Gastroesophageal sphincter (tissue), 4 donors: Measurements from ENCODE around the gene GLB1L3. TPM values are rescaled to one million over a fixed set of nuclear protein-coding genes. Genes with fewer than 3 reads are reported as not detected.

ENCODE experiments used
- ATAC-seq: fragments of 150-250 bp; one replicate; pipeline ENCODE4 v1.9.1; 2016; ENCODE audit warnings: mild to moderate bottlenecking, moderate library complexity
- H3K27ac ChIP-seq, 4 donors: fragments of 200-600 bp; sonication (generic) in 3 of 4; 1 replicate in 3 of 4; 2 replicates in 1 of 4; pipeline ENCODE4 v1.5.1; 2016 to 2019
- H3K27me3 ChIP-seq: fragments of 200-600 bp; sonication (generic); one replicate; pipeline ENCODE4 v1.5.1; 2019
- H3K36me3 ChIP-seq, 2 donors: fragments of 200-600 bp; sonication (generic); one replicate each; pipeline ENCODE4 v1.5.1; 2019; ENCODE audit warnings: control low read depth in 1 of 2
- H3K4me1 ChIP-seq, 3 donors: fragments of 200-600 bp; sonication (generic); 1 replicate in 2 of 3; 2 replicates in 1 of 3; pipeline ENCODE4 v1.5.1; 2016 to 2019; ENCODE audit warnings: control low read depth in 2 of 3
- H3K4me3 ChIP-seq, 2 donors: fragments of 200-600 bp; sonication (generic); one replicate each; pipeline ENCODE4 v1.5.1; 2019; ENCODE audit warnings: mild to moderate bottlenecking in 1 of 2, moderate library complexity in 1 of 2
- H3K9me3 ChIP-seq, 3 donors: fragments of 200-600 bp; sonication (generic); one replicate each; pipeline ENCODE4 v1.5.1; 2017 to 2019; ENCODE audit warnings: control low read depth in 2 of 3
- CTCF ChIP-seq, 4 experiments: fragments of 200-600 bp in 2 of 4; fragments of 450-650 bp in 2 of 4; sonication (generic) in 1 of 4; IDR thresholded peaks; one replicate each; pipeline ENCODE4 v1.5.1; 2017 to 2019; ENCODE audit warnings: antibody characterized with exemption in 4 of 4, mild to moderate bottlenecking in 2 of 4, moderate library complexity in 2 of 4
- EP300 ChIP-seq: sonication (generic); formaldehyde crosslinking; IDR thresholded peaks from one replicate; pipeline ENCODE4 v1.6.1; 2017; ENCODE audit warnings: antibody characterized with exemption, mild to moderate bottlenecking
- POLR2A ChIP-seq, 2 donors: fragments of 450-650 bp; IDR thresholded peaks; one replicate each; pipeline ENCODE4 v1.6.1; 2017; ENCODE audit warnings: antibody characterized with exemption in 2 of 2, mild to moderate bottlenecking in 2 of 2, moderate library complexity in 1 of 2
- POLR2AphosphoS5 ChIP-seq: sonication (generic); formaldehyde crosslinking; IDR thresholded peaks from one replicate; pipeline ENCODE4 v1.6.1; 2017; ENCODE audit warnings: antibody characterized with exemption
- WGBS, 2 donors: methylation state at CpG; one replicate each; pipeline ENCODE4 v1.1.5; 2018; ENCODE audit warnings: low coverage in 1 of 2; 5-methylcytosine and 5-hydroxymethylcytosine counted together
- total RNA-seq, 4 donors: library from RNA; depleted of rRNA; stranded (reverse); fragments of >200 nt; gene quantifications; one replicate each; pipeline ENCODE4 v1.1.0, GENCODE V29; 2016

Gene GLB1L3
- total RNA-seq, 4 donors from 2014 or later: 0.42 TPM; not detected in 3

DNA sequence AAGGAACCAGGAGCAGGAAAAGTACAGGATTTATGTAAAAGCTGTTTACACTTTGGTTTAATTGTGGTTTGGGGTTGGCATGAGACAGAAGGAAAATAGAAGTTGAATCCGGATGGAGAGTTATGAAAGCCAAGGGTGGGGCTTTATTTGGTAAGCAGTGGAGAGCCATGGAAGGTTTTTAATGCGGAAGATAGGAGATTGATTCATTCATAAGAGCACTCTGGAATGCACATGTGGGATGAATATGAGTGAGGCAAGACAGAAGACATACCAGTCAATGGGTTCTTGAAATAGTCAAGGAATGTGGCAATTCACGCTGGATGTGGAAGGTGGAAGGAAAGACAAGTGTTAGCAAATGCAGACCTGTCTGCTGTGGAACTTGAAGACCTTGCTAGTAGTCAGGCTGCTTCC is 9.3 kb upstream of the GLB1L3 start:
- no peak for TF ChIP-seq POLR2AphosphoS5
- TF ChIP-seq POLR2A (IDR thresholded peaks at IDR 0.05): no peak
- TF ChIP-seq CTCF (IDR thresholded peaks at IDR 0.05): no peak
- no peak for TF ChIP-seq EP300
- H3K4me1 ChIP-seq: no peaks in the 10 kb centered on the region
- ATAC-seq: peak; percentile 82
- no peaks in the 10 kb centered on the region for H3K9me3 ChIP-seq
- no peak overlapping the region for H3K27ac ChIP-seq
- H3K27me3 ChIP-seq: peaks cover 32% of the 10 kb centered on the region
- no peak overlapping the region for H3K4me3 ChIP-seq
- peaks cover 0 to 38% of the 10 kb centered on the region in 2 donors for H3K36me3 ChIP-seq
- 30 to 37% methylated on average over 3 of the region's 3 CpGs for WGBS, 2 donors

- Histone ChIP-seq H3K4me3 (no peak overlapping the region), H3K27ac (no peak overlapping the region), H3K9me3 (no peaks in the 10 kb centered on the region), H3K36me3 (peaks cover 0 to 32% of the 10 kb centered on the region in 2 donors), H3K27me3 (peaks cover 38% of the 10 kb centered on the region), H3K4me1 (no peaks in the 10 kb centered on the region)
- ATAC-seq: no peak
- no peak for TF ChIP-seq CTCF (IDR thresholded peaks at IDR 0.05)
- TF ChIP-seq POLR2AphosphoS5: no peak
- TF ChIP-seq POLR2A (IDR thresholded peaks at IDR 0.05): no peak
- 72 to 83% methylated on average over 3 to 5 of the region's 5 CpGs for WGBS, 2 donors
These were observed 8.7 kb upstream of the GLB1L3 start for GRCh38 chr11:134267461-134267860.

- Histone ChIP-seq H3K27ac (no peak overlapping the region), H3K9me3 (no peaks in the 10 kb centered on the region), H3K27me3 (peaks cover 43% of the 10 kb centered on the region), H3K4me1 (no peaks in the 10 kb centered on the region), H3K4me3 (no peak overlapping the region), H3K36me3 (peaks cover 0 to 27% of the 10 kb centered on the region in 2 donors)
- 63 to 85% methylated on average over 3 to 11 of the region's 11 CpGs for WGBS, 2 donors
- no peak for ATAC-seq
- TF ChIP-seq POLR2A (IDR thresholded peaks at IDR 0.05): no peak
- TF ChIP-seq EP300: no peak
- no peak for TF ChIP-seq CTCF (IDR thresholded peaks at IDR 0.05)
- no peak for TF ChIP-seq POLR2AphosphoS5
These were observed 8.2 kb upstream of the GLB1L3 start for GRCh38 chr11:134267966-134268365.

DNA sequence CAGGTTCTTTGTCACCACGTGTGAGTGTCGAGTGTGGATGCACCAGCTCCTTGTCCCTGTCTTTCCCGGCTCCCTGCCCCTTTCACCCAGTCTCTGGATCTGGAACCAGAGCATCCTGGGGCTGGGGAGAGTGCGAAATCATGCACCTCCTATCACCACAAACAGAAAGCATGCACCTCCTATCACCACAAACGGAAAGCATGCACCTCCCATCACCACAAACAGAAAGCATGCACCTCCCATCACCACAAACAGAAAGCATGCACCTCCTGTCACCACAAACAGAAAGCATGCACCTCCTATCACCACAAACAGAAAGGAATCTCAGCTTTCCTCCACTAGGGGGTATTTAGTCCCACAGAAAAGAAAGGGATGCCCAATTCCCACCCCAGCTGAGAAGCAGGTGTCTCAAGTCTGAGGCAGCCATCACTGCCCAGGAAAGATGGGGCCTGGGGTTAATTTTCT is 5.9 kb upstream of the GLB1L3 start:
- Histone ChIP-seq H3K4me1 (no peaks in the 10 kb centered on the region), H3K4me3 (no peak overlapping the region), H3K9me3 (no peaks in the 10 kb centered on the region), H3K27me3 (peaks cover 66% of the 10 kb centered on the region), H3K36me3 (peaks cover 0 to 4% of the 10 kb centered on the region in 2 donors), H3K27ac (no peak overlapping the region)
- WGBS, 2 donors: no CpG with 5 or more reads among the region's 5 CpGs
- TF ChIP-seq POLR2AphosphoS5 (no peak), EP300 (no peak), CTCF (IDR thresholded peaks at IDR 0.05) (no peak), POLR2A (IDR thresholded peaks at IDR 0.05) (no peak)
- no peak for ATAC-seq

DNA sequence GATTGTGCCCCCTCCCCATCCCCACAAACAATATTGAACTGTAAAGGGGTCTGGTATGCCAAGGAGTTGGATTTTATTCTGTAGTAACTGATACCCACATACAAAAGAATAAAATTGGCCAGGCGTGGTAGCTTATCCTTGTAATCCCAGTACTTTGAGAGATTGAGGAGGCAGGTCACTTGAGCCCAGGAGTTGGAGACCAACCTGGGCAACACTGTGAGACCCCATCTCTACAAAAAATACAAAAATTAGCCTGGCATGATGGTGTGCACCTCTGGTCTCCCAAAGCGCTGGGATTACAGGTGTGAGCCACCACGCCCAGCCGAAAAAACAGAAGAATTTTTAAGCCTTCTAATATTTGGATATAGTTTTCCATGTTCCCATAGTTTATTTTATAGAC is 4.2 kb upstream of the GLB1L3 start:
- H3K4me1 ChIP-seq: peaks cover 0 to 16% (median 13%) of the 10 kb centered on the region in 3 donors
- 94% methylated on average over 4 of the region's 4 CpGs; no CpG with 5 or more reads in 1 of the 2 donors for WGBS, 2 donors
- peaks cover 83% of the 10 kb centered on the region for H3K27me3 ChIP-seq
- ATAC-seq: no peak
- no peak overlapping the region for H3K27ac ChIP-seq
- H3K9me3 ChIP-seq: no peaks in the 10 kb centered on the region
- H3K36me3 ChIP-seq: no peaks in the 10 kb centered on the region
- TF ChIP-seq CTCF (IDR thresholded peaks at IDR 0.05) (no peak), POLR2A (IDR thresholded peaks at IDR 0.05) (no peak), POLR2AphosphoS5 (no peak), EP300 (no peak)
- H3K4me3 ChIP-seq: no peak overlapping the region
